ENCODE results near the gene ENPP1. TPM values are rescaled to one million over a fixed set of nuclear protein-coding genes. Genes with fewer than 3 reads are reported as not detected.

The ENPP1 gene
- total and polyA plus RNA-seq, 2 donors (not counting 3 experiments of a cell fraction or from before 2014, with no cell fraction given): 0.36 to 1.4 TPM

- Histone ChIP-seq H3K4me2 (ENCODE audit: insufficient read depth, low read length) (no peak overlapping the region), H4K20me1 (replicated peaks; ENCODE audit: control insufficient read depth, extremely low read depth, insufficient read depth, low read length) (no peaks in the 10 kb centered on the region), H3K27me3 (ENCODE audit: control insufficient read depth in 2 of 2, insufficient read depth in 2 of 2, low read length in 2 of 2) (peaks cover 3 to 7% of the 10 kb centered on the region in 2 experiments), H3K27ac (ENCODE audit: insufficient read depth, low read depth, low read length) (no peak overlapping the region), H3K36me3 (ENCODE audit: control insufficient read depth in 2 of 2, extremely low read depth in 1 of 2, insufficient read depth in 2 of 2, low read length in 2 of 2) (no peaks in the 10 kb centered on the region), H3K79me2 (ENCODE audit: control insufficient read depth, insufficient read depth, low read length) (no peaks in the 10 kb centered on the region), H3K9me3 (replicated peaks; ENCODE audit: control insufficient read depth, insufficient read depth, low read length) (no peaks in the 10 kb centered on the region), H3K4me3 (replicated peaks in 1 of 3; ENCODE audit: insufficient read depth in 1 of 3, low read depth in 1 of 3, low read length in 3 of 3) (no peak overlapping the region), H3K9me1 (replicated peaks; ENCODE audit: control insufficient read depth, extremely low read depth, insufficient read depth, low read length) (no peaks in the 10 kb centered on the region), H3K9ac (replicated peaks; ENCODE audit: extremely low read depth, insufficient read depth, low read length) (no peak overlapping the region), H2AFZ (ENCODE audit: low read depth, low read length) (no peak overlapping the region), H3K4me1 (ENCODE audit: control insufficient read depth, extremely low read depth, insufficient read depth, low read length) (no peaks in the 10 kb centered on the region)
- BruUV-seq (replicated peaks): no TSS peak
- TF ChIP-seq JUN (IDR thresholded peaks at IDR 0.05; ENCODE audit: borderline replicate concordance, insufficient read depth, insufficient read length, low read depth) (no peak), FOS (IDR thresholded peaks at IDR 0.05; ENCODE audit: borderline replicate concordance, insufficient read depth, low read length) (no peak)
- DNase-seq (ENCODE audit: low read depth, low spot score): no peak
- CTCF ChIA-PET: interaction anchor here (1.0 to 2.4 kb wide), 9 partner anchors 10 to 497 kb away, joined by 3 to 18 read pairs (median 4); no protein-coding TSS in a partner anchor
- POLR2A ChIA-PET: no interaction called here
- no peak for FAIRE-seq
- intact Hi-C loops (cut with micrococcal nuclease) (loop anchor here (2.0 kb wide), 1 partner anchor 128 kb away; no protein-coding TSS in a partner anchor), dilution Hi-C loops (cut with MboI; ENCODE audit: extremely low pct_ligation_motif_present, low sequenced_read_pairs) (no loop called here)
Measured at GRCh38 chr6:131782764-131783163, 25.1 kb upstream of the ENPP1 start.

DNA sequence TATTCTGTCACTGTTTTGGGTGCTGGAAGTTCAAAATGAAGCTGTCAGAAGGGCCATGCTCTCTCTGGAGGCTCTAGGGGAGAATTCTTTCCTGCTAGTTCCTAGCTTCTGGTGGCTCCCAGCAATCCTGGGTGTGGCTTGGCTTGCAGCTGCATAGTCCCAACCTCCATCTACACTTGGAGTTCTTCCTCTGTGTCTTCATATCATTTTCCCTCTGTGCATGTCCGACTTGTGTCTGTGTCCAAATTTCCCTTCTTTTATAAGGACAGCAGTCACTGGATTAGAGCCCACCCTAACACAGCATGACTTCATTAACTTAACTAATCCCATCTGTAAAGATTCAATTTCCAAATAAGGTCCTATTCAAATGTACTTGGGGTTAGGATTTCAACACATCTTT, 23.3 kb upstream of the ENPP1 start:
- ChIA-PET CTCF (no interaction called here), POLR2A (no interaction called here)
- TF ChIP-seq POLR2AphosphoS5 (IDR thresholded peaks at IDR 0.05; ENCODE audit: insufficient read depth, low read depth, low read length) (no peak), FOS (IDR thresholded peaks at IDR 0.05; ENCODE audit: borderline replicate concordance, insufficient read depth, low read length) (no peak), JUN (IDR thresholded peaks at IDR 0.05; ENCODE audit: borderline replicate concordance, insufficient read depth, insufficient read length, low read depth) (no peak), GATA2 (IDR thresholded peaks at IDR 0.05; ENCODE audit: insufficient read depth, insufficient read length, low read depth, low read length) (no peak), EZH2 (IDR thresholded peaks at IDR 0.05; ENCODE audit: borderline replicate concordance, low read depth, low read length, severe bottlenecking) (no peak), POLR2A (IDR thresholded peaks at IDR 0.05; ENCODE audit: low read depth, low read length) (no peak), CTCF (IDR thresholded peaks at IDR 0.05; ENCODE audit: extremely low read depth in 1 of 2, insufficient read depth in 1 of 2, low read depth in 1 of 2, low read length in 2 of 2) (no peak), MYC (IDR thresholded peaks at IDR 0.05; ENCODE audit: low read depth, low read length) (no peak)
- TF ChIP-seq, protein P1, sequence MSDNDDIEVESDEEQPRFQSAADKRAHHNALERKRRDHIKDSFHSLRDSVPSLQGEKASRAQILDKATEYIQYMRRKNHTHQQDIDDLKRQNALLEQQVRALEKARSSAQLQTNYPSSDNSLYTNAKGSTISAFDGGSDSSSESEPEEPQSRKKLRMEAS (IDR thresholded peaks at IDR 0.05; ENCODE audit: insufficient read depth, insufficient read length): no peak
- no peak overlapping the region for H3K9ac ChIP-seq (replicated peaks; ENCODE audit: extremely low read depth, insufficient read depth, low read length)
- FAIRE-seq (no peak), DNase-seq (ENCODE audit: low read depth, low spot score) (no peak)
- no peak overlapping the region for H3K4me3 ChIP-seq (replicated peaks in 1 of 3; ENCODE audit: insufficient read depth in 1 of 3, low read depth in 1 of 3, low read length in 3 of 3)
- dilution Hi-C loops (cut with MboI; ENCODE audit: extremely low pct_ligation_motif_present, low sequenced_read_pairs): no loop called here
- no TSS peak for BruUV-seq (replicated peaks)
- peaks cover 3 to 7% of the 10 kb centered on the region in 2 experiments for H3K27me3 ChIP-seq (ENCODE audit: control insufficient read depth in 2 of 2, insufficient read depth in 2 of 2, low read length in 2 of 2)
- H3K27ac ChIP-seq (ENCODE audit: insufficient read depth, low read depth, low read length): no peak overlapping the region
- H3K4me1 ChIP-seq (ENCODE audit: control insufficient read depth, extremely low read depth, insufficient read depth, low read length): no peaks in the 10 kb centered on the region
- no peaks in the 10 kb centered on the region for H4K20me1 ChIP-seq (replicated peaks; ENCODE audit: control insufficient read depth, extremely low read depth, insufficient read depth, low read length)
- no peaks in the 10 kb centered on the region for H3K36me3 ChIP-seq (ENCODE audit: control insufficient read depth in 2 of 2, extremely low read depth in 1 of 2, insufficient read depth in 2 of 2, low read length in 2 of 2)
- H3K9me3 ChIP-seq (replicated peaks; ENCODE audit: control insufficient read depth, insufficient read depth, low read length): no peaks in the 10 kb centered on the region
- H3K4me2 ChIP-seq (ENCODE audit: insufficient read depth, low read length): no peak overlapping the region
- no peaks in the 10 kb centered on the region for H3K79me2 ChIP-seq (ENCODE audit: control insufficient read depth, insufficient read depth, low read length)
- H3K9me1 ChIP-seq (replicated peaks; ENCODE audit: control insufficient read depth, extremely low read depth, insufficient read depth, low read length): no peaks in the 10 kb centered on the region
- no peak overlapping the region for H2AFZ ChIP-seq (ENCODE audit: low read depth, low read length)
- intact Hi-C loops (cut with micrococcal nuclease): no loop called here
